ENCODE measurements around the gene COL4A5.

- TF ChIP-seq CTCF (IDR thresholded peaks at IDR 0.05; ENCODE audit: insufficient read depth, low read length) (no peak), GABPA (IDR thresholded peaks at IDR 0.05; ENCODE audit: low read depth) (no peak), REST (IDR thresholded peaks at IDR 0.05; ENCODE audit: insufficient replicate concordance, low read depth) (no peak), POLR2AphosphoS5 (IDR thresholded peaks at IDR 0.05; ENCODE audit: low read depth) (no peak), SPI1 (IDR thresholded peaks at IDR 0.05; ENCODE audit: borderline replicate concordance, low read depth) (no peak)
Observed at GRCh38 chrX:108426262-108426661, 13.4 kb upstream of the COL4A5 start.
